AG09319 (cell line): ENCODE measurements around the gene SERPINB5.

Source experiments
- DNase-seq: peaks from one replicate; pipeline ENCODE4 v3.0.0-alpha.2; 2010; ENCODE audit warnings: low read depth; ENCODE audit errors: extremely low read depth
- TF ChIP-seq, protein P1 (sequence below): IDR thresholded peaks from 2 replicates; pipeline ENCODE4 v1.5.1; 2011; ENCODE audit warnings: low read depth, mild to moderate bottlenecking, inconsistent platforms, low read length, moderate library complexity

Gene SERPINB5

DNA sequence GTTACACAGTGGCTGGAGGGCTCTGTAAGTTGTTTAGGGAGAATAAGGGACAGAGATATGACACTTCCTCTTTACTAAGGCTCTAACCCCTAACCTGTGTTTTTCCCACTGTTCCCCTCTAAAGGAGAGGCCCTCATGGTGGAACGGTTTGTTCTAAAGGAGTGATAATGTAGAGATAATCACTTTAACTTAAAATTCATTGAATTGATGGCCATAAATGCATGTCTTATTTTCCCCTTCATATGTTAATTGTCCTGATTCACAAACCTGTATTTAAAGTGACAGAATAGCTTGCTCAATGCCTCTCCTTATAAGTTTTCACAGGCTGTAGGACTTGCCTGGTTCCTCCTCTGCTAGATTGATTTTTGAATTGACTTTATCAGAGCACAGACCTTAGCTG is 65.3 kb downstream of the SERPINB5 start, which contains the start of gene SERPINB12:
SERPINB12 (plus strand) TSS at position 301 of the 400 bp plus-strand sequence. CDS start 13,791 bp downstream, outside the sequence.
- no peak for DNase-seq
- TF ChIP-seq, protein P1, sequence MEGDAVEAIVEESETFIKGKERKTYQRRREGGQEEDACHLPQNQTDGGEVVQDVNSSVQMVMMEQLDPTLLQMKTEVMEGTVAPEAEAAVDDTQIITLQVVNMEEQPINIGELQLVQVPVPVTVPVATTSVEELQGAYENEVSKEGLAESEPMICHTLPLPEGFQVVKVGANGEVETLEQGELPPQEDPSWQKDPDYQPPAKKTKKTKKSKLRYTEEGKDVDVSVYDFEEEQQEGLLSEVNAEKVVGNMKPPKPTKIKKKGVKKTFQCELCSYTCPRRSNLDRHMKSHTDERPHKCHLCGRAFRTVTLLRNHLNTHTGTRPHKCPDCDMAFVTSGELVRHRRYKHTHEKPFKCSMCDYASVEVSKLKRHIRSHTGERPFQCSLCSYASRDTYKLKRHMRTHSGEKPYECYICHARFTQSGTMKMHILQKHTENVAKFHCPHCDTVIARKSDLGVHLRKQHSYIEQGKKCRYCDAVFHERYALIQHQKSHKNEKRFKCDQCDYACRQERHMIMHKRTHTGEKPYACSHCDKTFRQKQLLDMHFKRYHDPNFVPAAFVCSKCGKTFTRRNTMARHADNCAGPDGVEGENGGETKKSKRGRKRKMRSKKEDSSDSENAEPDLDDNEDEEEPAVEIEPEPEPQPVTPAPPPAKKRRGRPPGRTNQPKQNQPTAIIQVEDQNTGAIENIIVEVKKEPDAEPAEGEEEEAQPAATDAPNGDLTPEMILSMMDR, result no peak

DNA sequence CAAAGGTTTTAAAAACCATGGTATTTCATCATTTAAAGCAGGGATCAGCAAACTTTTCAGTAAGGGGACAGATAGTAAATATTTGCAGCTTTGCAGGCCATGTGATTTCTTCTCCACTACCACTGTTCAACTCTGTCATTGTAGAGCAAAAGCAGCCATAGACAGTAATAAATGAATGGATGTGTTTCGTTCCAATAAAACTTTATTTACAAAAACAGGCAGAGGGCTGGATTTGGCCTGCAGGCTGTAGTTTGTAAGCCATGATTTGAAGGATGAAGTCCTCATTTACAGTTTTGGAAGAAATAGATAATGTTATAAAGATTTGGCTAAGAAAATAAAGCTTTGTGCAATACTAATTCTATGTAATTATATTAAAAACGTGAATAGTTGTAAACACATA is 67.3 kb downstream of the SERPINB5 start:
- DNase-seq, result no peak
- TF ChIP-seq, protein P1, result no peak

- no peak for DNase-seq
- TF ChIP-seq, protein P1, result no peak
These were observed 68.2 kb downstream of the SERPINB5 start for GRCh38 chr18:63545000-63545399.

- DNase-seq, result no peak
- TF ChIP-seq, protein P1, result no peak
These were observed 73.3 kb downstream of the SERPINB5 start for GRCh38 chr18:63550068-63550467.

DNA sequence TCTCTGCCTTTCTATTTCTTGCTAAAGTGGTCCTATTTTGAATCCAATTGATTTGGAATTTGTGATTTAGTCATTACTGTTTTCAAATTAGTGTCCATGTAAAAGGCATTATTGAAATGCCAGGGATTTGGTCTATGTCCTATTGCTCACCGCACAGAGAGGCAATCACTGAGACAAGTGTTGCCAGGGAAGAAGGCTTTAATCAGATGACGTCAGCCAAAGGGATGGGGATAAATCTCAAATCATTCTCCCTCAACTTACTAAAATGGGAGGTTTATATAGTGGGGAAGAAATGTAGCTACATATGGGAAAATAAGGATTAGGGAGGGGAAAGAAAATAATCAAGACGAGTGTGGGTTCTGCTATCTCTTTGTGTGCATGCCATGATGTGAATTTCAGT is 75.0 kb downstream of the SERPINB5 start:
- no peak for DNase-seq
- TF ChIP-seq, protein P1, result no peak

GRCh38 chr18:63552581-63552980 is 75.8 kb downstream of the SERPINB5 start:
- DNase-seq, result no peak
- TF ChIP-seq, protein P1, result no peak

DNA sequence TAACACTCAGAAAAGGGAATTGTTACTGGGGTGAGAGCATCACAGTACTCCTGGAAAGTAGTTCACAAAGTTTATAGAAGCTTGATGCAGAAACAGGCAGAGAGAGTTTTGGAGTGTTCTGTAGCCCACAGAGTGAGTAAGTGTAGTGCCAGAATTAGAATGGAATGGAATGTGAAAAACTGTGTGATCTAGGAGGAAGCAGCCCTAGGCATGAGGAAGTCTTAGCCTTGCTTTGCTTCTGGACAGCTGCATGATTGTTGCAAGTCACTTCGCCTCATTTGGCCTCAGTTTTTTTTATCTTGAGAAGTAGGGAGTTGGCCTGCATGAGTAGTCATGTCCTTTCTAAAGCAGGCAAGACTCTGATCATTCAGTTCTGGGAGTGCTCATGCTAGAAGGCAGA is 76.3 kb downstream of the SERPINB5 start:
- TF ChIP-seq, protein P1, result no peak
- DNase-seq, result peak; percentile 12
